Hematopoietic multipotent progenitor cell treated with erythropoietin and hydrocortisone succinate and interleukin-3 and kit ligand, for 17 days (in vitro differentiated cells): ENCODE measurements around the gene LRAT.

Experiments
- DNase-seq: peaks from one replicate; pipeline ENCODE4 v3.0.0-alpha.2; 2015; ENCODE audit warnings: low spot score

Gene LRAT

DNA sequence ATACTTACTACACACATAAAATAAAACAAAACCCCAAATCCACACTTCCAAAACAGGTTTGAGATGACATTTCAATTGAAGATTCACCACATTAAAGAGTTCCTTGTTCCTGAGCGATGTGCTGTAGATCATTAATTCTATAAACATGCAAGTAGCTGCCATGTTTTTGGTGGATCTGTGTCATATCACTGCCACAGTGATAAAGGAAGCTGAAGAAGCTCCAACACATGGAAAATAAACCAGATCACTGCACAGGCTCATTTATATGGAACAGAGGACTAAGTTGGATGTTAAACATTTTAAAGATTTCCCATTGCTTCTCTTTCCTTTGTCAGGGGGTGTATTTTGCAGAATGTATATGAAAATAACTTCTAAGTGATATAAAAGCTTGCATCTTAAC lies 34.5 kb downstream of the LRAT start:
- no peak for DNase-seq

DNA sequence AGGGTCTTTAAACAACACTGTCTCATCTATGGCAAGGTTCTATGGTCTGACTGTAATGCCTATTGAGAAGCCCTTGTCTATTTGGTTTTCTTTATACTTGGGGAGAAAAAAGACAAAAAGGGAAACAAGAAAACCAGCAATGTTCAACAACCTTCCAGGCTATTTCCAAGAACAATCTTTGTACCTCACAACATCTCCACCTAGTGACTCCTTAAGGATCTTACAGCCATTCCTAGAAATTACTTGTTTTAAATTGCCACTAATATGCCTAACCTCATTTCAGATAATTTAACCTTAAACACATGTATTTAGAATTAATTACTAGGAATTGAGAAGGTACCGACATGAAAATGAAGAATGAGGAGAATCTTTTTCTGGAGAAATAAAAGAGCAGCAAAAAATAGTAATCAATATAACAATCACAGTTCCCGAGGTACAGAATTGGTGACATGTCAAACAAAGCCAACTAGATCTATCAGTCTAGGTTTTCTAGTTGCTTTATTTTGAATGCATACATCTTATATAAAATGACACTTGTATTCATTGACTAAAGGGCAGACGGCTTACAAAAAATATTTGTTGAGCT lies 35.7 kb downstream of the LRAT start:
- no peak for DNase-seq

DNA sequence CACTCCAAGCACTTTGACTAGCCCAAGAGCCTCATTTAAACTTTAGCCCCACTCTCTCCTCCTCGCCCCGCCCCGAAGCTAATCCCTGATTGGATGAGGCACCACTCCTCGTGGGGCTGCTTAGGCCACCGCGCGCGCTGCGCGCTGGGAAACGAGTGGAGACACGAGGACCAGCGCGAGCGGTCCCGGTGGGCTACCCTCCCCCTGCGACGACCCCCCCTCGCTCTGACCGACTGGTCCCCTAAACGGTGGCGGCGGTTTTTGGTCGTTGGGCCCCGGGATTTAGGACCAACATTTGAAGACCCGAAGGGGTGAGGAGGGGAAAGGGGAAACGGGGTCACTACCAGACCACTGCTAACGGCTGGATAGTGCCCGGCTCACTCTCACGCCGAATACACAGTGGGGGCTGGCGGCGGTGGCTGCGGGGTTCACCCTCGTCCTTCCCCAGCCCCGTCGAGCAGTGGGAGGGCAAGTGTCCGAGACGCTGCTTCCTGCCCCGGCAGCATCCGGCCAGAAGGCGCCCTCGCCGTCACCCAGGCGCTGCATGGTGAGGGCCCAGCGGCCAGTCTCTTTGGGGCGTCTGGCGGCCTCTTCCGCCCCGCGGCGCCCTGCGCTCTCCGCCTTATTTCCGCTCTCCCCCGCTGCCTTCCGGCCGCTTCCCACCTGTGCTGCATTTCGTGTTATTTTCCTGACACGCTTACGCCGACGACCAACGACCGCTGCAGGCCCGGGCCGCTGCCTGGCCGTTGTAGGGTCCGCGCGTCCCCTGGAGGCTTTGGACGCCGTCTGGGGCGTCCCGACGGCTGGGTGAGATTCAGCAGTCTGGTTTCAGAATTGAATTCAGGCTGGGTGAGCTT lies 37.6 kb downstream of the LRAT start, which contains the start of gene RBM46:
TSS of gene RBM46 (plus strand) at position 147 of the 857 bp plus-strand sequence. CDS start 15,481 bp downstream, outside the sequence.
- no peak for DNase-seq

DNA sequence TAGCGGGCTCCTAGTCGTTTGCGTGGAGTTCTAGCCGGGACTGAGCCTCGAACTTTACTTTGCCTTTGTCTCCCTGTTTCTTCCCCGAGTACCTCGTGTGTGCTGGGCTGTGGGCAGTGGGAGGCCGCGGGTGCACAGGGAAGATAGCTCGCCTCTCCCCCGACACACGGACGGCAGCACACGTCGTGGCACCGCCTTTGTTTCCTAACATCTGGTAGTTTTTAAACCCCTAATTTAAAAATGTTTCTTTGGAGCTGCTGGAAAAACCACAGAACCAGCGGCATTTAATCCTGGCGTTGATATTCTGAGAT lies 38.1 kb downstream of the LRAT start:
- no peak for DNase-seq
